Measurements from ENCODE around the gene FBXW11.

- TF ChIP-seq CTCF (IDR thresholded peaks at IDR 0.05), result no peak
- TF ChIP-seq POLR2A (IDR thresholded peaks at IDR 0.05), result no peak
Observed at GRCh38 chr5:171848486-171848885, 158.0 kb downstream of the FBXW11 start.

Data from thyroid gland (tissue), 4 donors.